ENCODE measurements around the gene STAT3. TPM values are rescaled to one million over a fixed set of nuclear protein-coding genes. Genes with fewer than 3 reads are reported as not detected.
A peak's percentile ranks its signal among the peaks of the same experiment; 100 is the strongest.
"Not testable (repeated sequence)": the region's sequence is repeated elsewhere in the genome, so short reads cannot be mapped to it uniquely, and the experiment has no call there.

STAT3 gene
- total RNA-seq, 1 donor, result 137 TPM

GRCh38 chr17:42303694-42304093 is 84.5 kb downstream of the STAT3 start:
- DNase-seq (ENCODE audit: low read depth in 2 of 3, low spot score in 2 of 3), result no peak

DNA sequence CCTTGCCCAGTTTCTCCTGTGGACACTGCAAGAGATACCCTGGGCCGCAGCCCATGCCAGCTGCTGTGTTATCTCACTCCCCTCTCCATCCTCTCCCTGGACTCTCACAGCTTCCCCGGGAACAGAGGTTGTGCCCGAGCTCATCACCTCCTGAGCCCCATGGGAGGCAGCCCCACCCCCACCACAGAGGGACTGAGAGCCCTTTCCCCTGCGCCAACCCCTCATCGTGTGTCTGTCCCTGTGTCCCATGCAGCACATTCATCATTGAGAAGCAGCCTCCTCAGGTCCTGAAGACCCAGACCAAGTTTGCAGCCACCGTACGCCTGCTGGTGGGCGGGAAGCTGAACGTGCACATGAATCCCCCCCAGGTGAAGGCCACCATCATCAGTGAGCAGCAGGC is 87.2 kb downstream of the STAT3 start:
- DNase-seq (ENCODE audit: low read depth in 2 of 3, low spot score in 2 of 3), result no peak

GRCh38 chr17:42299913-42300312 is 88.3 kb downstream of the STAT3 start:
- DNase-seq (ENCODE audit: low read depth in 2 of 3, low spot score in 2 of 3), result not testable (repeated sequence)

DNA sequence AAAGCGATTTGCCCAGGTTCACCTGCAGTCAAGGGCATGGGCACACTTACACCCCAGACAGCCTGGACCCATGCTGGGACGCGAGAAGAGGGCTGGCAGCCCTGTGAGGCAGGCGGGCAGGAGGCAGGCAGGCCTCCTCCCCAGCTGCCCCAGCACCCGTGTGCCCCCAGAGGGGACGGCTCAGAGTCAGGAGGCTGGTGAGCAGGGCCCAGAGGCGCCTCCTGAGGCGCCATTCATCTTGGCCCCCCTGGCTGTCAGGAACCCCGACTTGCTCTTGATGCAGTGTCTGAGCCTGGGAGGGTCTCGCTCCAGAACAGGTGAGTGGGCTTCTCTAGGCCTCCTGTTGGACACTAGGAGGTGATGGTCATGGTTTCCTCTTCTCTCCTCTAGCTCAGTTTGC is 88.9 kb downstream of the STAT3 start:
- not testable (repeated sequence) for DNase-seq (ENCODE audit: low read depth in 2 of 3, low spot score in 2 of 3)

DNA sequence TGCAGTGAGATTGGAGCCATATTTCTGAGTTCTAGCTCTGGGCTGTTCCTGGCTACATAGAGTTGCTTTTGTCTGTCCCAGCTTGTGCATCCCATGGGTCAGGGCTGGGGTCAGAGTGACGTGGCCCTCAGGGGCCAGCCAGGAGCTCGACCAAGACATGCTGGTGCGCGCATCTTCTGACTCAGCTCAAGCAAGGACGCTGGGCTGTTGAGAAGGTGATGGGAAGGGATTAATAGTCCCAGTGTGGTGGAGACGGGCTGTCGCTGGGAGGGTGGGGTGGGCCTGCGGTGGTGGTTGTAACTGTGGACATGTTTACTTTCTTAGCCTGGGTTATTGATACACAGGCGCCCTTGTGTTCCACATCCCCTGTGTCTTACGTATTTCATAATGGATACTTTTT is 90.5 kb downstream of the STAT3 start:
- not testable (repeated sequence) for DNase-seq (ENCODE audit: low read depth in 2 of 3, low spot score in 2 of 3)

DNA sequence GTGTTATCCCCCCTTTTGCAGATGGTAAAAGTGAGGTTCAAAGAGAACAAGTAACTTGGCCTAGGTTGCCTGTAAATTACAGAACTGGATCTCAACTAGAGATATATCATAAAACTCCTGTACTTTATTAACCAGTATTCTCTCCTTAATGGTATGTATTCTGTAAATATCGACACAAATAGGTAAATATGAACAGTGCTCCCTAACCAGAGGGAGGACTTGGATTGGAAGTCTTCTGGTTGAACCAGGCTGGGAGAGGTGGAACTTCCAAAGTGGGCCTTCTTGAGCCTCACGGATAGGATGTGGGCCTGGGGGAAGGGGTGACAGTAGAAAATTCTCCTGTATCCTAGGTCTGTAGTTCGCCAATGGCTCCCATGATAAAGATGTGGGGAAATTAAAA is 92.2 kb downstream of the STAT3 start:
- DNase-seq (ENCODE audit: low read depth in 2 of 3, low spot score in 2 of 3), result no peak

GRCh38 chr17:42294469-42295398 is 93.5 kb downstream of the STAT3 start:
- DNase-seq (ENCODE audit: low read depth in 2 of 3, low spot score in 2 of 3), result no peak

DNA sequence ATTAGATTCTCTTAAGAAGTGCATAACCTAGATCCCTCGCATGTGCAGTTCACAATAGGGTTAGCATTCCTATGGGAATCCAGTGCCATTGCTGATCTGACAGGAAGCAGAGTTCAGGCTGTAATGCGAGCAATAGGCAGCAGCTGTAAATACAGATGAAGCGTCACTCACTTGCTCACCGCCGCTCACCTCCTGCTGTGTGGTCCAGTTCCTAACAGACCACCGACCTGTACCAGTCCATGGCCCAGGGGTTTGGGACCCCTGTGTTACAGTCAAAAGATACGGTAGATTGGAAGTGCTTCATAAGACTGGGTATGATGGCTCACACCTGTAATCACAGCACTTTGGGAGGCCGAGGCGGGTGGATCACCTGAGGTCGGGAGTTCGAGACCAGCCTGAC is 97.1 kb downstream of the STAT3 start:
- DNase-seq (ENCODE audit: low read depth in 2 of 3, low spot score in 2 of 3), result no peak

DNA sequence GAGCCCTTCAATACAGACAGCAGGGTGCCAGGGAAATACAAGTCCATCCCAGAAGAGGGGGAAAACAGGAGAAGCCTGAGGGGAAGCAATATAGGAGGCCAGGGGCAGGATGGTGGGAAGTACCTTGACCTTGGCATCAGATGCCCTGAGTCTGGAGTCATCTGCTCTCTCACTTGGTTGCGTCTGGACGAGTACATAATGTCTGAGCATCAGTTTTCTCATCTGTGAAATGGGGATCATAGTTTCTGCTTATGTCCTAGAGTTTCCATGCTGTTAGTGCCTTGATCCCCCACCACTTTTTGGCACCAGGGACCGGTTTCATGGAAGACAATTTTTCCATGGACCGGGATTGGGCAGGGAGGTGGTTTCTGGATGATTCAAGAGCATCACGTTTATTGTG is 97.7 kb downstream of the STAT3 start:
- DNase-seq (ENCODE audit: low read depth in 2 of 3, low spot score in 2 of 3), result no peak

GRCh38 chr17:42289611-42290181 is 98.5 kb downstream of the STAT3 start:
- no peak for DNase-seq (ENCODE audit: low read depth in 2 of 3, low spot score in 2 of 3)

- peak in 2 of 3 donors; percentile 66 to 79 for DNase-seq (ENCODE audit: low read depth in 2 of 3, low spot score in 2 of 3)
Measured at GRCh38 chr17:42288803-42289610, 99.2 kb downstream of the STAT3 start.

- DNase-seq (ENCODE audit: low read depth in 2 of 3, low spot score in 2 of 3), result peak; percentile 65 to 89 (median 86)
Measured at GRCh38 chr17:42287977-42288802, 100.1 kb downstream of the STAT3 start, which contains the start of gene STAT5A. Gene STAT5A (plus strand): TSS chr17:42288498. CDS start chr17:42289412, 914 bp downstream.

DNA sequence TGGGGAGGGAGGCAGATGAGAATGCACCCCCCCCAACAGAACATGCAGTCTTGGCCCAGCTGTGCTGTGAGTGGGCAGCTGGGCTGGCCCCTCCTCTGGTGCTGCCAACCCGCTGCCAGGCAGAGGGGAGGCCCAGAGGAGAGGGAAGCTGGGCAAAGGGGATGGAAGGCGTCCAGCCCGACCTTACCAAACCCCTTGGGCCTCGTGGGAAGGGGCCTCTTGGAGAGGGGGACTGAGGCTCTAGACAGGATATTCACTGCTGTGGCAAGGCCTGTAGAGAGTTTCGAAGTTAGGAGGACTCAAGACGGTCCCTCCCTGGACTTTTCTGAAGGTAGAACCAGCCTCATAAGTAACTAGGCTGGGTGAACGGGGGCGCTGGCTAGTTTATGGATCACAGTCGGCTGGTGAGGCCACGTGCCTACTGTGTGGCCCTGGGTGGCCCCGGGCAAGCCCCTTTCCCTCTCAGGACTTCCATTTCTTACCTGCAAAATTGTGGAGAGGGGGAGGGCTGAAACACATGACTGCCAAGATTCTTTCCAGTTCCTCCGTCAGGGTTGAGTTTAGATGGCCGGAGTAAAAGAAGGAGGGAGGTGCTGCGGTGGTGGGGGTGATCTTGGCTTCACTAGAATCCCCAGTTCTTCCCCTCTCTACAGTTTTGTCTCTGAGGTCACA is 100.8 kb downstream of the STAT3 start:
- DNase-seq (ENCODE audit: low read depth in 2 of 3, low spot score in 2 of 3), result peak in 2 of 3 donors; percentile 37 to 62

GRCh38 chr17:42286411-42287221 is 101.6 kb downstream of the STAT3 start:
- DNase-seq (ENCODE audit: low read depth in 2 of 3, low spot score in 2 of 3), result peak in 1 of 3 donors; percentile 32

DNA sequence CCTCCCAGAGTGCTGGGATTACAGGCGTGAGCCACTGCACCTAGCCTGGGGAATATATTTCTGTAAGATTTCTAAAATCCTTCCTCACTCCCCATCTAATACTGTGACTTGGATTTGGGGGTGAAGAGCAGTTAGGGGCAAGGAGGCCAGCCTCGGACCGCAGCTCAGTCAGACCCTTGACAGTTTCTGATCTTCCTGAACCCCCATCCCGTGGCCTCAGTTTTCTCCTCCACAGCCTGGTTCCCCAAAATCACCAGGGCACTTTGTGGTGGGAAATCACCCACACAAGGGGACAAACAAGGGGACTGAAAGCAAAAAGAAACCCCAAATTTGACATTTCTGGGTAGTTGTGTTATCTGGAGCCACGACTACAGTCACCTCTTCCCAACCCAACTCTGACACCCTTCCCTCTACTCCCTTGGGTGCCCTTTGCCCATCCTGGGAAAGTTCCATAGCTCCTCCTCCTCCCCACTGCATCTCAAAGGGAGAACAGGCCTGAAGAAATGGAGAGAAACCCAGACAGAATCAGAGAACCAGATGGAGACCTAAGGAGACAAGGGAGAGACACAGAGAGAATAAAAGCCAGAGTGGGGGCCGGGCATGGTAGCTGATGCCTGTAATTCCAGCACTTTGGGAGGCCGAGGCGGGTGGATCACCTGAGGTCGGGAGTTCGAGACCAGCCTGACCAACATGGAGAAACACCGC is 102.7 kb downstream of the STAT3 start:
- no peak for DNase-seq (ENCODE audit: low read depth in 2 of 3, low spot score in 2 of 3)

GRCh38 chr17:42284566-42284965 is 103.7 kb downstream of the STAT3 start:
- DNase-seq (ENCODE audit: low read depth in 2 of 3, low spot score in 2 of 3), result no peak

DNA sequence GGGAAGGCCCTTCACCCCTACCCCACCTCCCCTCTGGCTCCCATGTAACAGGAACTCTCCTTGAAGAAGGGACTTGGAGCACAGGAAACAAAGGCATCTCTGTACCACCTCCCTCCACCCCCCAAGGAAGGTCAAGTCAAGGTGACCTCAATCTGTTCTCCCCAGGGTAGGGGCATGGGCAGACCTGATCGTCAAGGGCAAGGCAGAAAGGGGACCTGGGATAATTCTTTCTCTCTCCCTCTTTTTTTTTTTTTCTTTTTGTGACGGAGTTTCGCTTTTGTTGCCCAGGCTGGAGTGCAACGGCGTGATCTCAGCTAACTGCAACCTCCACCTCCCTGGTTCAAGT is 104.2 kb downstream of the STAT3 start:
- DNase-seq (ENCODE audit: low read depth in 2 of 3, low spot score in 2 of 3), result no peak

DNA sequence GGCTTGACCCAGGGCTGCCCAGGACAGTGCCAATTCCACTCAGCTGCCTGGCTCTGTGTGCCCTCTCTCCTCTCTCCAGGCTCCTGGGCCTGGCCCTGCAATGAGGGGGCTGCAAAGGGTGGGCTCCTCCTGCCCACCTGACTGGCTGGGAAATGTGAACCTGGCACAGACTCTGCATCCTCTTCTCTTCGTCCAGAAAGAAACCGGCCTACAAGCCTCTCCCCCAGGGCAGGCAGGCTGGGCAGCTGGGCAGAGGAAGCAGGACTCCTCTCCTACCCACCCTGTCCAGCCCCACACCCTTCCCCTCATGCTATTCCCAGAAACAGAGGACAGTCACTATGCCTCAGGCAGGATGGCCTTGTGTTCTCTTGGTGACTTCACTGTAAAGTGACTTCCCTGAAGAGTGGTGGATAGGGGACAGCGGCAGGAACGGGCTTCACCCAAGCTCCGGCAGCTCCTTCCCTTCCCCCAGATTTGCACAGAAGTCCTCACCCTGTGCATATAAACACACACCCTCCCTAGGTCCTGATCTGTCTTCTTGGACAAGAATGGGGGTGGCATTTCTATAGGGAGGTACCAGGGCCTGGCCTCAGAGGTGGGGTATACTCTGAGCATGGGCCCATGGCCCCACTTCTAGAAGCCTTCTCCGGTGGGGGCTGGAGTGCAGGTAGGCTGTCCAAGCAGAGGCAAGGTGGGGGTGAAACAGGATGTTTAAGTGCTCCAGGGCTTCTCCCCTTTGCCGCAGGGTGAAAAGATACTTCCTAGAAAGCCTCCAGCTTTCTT is 104.8 kb downstream of the STAT3 start:
- DNase-seq (ENCODE audit: low read depth in 2 of 3, low spot score in 2 of 3), result no peak

Measured in hematopoietic multipotent progenitor cell (in vitro differentiated cells).